T-helper 2 cell treated with Interferon-gamma antibody and Interleukin-4, amounts not matched to agents 5 μg/mL and 100 μg/mL, for 36 hours (primary cell): ENCODE results near the gene KCNQ5.

Experiments
- DNase-seq: peaks from one replicate; pipeline ENCODE4 v3.0.0; 2021; ENCODE audit warnings: low spot score
- H3K27ac Mint-ChIP-seq: one replicate; pipeline ENCODE4 v1.8.0; 2021; ENCODE audit warnings: mild to moderate bottlenecking, mixed read lengths
- H3K27me3 Mint-ChIP-seq: one replicate; pipeline ENCODE4 v1.8.0; 2021; ENCODE audit warnings: low read depth, mixed read lengths
- H3K36me3 Mint-ChIP-seq: one replicate; pipeline ENCODE4 v1.8.0; 2021; ENCODE audit warnings: low read depth, mixed read lengths
- H3K4me1 Mint-ChIP-seq: one replicate; pipeline ENCODE4 v1.8.0; 2021; ENCODE audit warnings: low read depth, mixed read lengths
- H3K4me3 Mint-ChIP-seq: one replicate; pipeline ENCODE4 v1.8.0; 2022; ENCODE audit warnings: mild to moderate bottlenecking, moderate library complexity, mixed read lengths
- H3K9me3 Mint-ChIP-seq: one replicate; pipeline ENCODE4 v1.8.0; 2021; ENCODE audit warnings: mixed read lengths

KCNQ5 gene

DNA sequence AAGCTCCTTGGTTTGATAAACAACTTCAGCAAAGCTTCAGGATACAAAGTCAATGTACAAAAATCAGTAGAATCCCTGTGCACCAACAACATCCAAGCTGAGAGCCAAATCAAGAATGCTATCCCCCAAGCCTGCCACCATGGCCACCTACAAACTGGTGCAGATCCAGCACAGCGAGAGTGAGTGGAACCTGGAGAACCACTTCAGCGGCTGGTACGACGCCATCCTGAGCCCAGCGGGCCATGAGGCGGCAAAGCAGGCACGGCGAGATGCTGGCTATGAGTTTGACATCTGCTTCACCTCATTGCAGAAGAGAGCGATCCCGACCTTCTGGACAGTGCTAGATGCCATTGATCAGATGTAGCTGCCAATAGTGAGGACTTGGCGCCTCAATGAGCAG is 433.1 kb downstream of the KCNQ5 start:
- Mint-ChIP-seq H3K9me3 (no peaks in the 10 kb centered on the region), H3K27ac (no peak overlapping the region), H3K27me3 (no peaks in the 10 kb centered on the region), H3K36me3 (no peaks in the 10 kb centered on the region), H3K4me3 (no peak overlapping the region), H3K4me1 (no peaks in the 10 kb centered on the region)
- DNase-seq: no peak

DNA sequence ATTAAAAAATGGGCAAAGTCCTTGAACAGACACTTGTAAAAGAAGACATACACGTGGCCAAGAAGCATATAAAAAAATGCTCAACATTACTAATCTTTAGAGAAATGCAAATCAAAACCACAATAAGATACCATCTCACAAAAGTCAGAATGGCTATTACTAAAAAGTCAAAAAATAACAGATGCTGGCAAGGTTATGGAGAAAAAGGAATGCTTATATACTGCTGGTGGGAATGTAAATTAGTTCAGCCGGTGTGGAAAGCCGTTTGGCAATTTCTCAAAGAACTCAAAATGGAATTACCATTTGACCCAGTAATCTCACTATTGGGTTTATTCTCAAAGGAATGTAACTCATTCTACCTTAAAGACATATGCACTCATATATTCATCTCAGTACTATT is 436.9 kb downstream of the KCNQ5 start:
- no peaks in the 10 kb centered on the region for H3K9me3 Mint-ChIP-seq
- DNase-seq: no peak
- no peaks in the 10 kb centered on the region for H3K27me3 Mint-ChIP-seq
- no peaks in the 10 kb centered on the region for H3K4me1 Mint-ChIP-seq
- no peak overlapping the region for H3K27ac Mint-ChIP-seq
- no peak overlapping the region for H3K4me3 Mint-ChIP-seq
- H3K36me3 Mint-ChIP-seq: no peaks in the 10 kb centered on the region

DNA sequence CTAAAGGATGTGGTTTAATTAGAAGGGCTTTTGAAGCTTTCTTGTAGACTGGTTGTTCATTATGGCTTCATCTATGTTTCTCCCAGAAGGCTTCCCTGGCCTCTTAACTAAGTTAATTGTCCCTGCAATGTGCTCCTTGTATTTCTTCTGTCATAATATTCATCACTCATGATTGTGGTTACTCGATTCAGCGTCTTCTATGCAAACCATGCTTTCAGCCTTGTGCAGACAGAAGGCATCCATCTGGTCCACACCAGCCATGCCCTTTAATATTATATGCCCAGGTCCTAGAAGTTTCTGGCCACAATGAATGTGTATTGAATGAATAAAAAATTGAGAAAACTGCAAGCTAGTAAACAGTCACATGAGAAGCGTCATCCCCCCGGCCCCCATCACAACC is 440.3 kb downstream of the KCNQ5 start:
- no peak for DNase-seq
- Mint-ChIP-seq H3K9me3 (no peaks in the 10 kb centered on the region), H3K27ac (no peak overlapping the region), H3K36me3 (no peaks in the 10 kb centered on the region), H3K27me3 (no peaks in the 10 kb centered on the region), H3K4me3 (no peak overlapping the region), H3K4me1 (peaks cover 1% of the 10 kb centered on the region)

DNA sequence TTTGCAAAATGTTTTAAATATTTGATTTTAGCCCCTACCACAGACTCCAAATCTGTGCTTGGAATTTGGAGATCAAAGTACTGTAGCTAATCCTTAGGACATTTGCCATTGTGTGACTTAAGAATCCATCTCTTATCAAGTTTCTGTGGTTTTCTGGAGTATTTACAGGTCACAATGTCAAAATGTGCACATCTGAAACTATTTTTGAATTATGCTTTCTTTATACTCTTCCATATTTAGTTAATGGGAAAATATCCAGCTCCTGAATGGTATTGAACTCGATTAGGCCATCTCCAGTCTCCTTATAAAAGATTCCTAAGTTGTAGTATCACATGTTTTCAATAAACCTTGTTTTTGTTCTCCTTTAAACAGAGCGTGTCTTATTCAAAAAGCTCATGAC is 441.0 kb downstream of the KCNQ5 start:
- Mint-ChIP-seq H3K36me3 (no peaks in the 10 kb centered on the region), H3K27me3 (no peaks in the 10 kb centered on the region), H3K4me1 (peaks cover 1% of the 10 kb centered on the region), H3K27ac (no peak overlapping the region), H3K4me3 (no peak overlapping the region), H3K9me3 (no peaks in the 10 kb centered on the region)
- no peak for DNase-seq

DNA sequence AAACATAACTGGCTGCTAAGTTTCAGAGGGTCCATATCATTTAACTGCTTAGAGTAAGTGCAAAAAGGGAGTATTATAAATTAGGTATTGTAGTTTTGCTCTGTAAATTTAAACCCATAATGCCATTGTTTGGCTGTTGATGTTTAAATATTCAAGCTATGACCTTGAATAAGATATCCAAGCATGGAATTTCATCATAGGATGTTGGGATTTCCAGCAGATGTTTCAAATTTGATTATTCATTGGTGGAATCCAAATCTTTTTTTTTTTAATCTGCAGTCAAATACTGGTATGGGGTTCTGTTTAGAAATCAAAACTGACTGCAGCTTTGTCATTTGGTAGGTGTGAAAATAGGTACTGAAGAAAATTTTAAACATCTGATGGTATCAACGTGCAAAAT is 442.4 kb downstream of the KCNQ5 start:
- Mint-ChIP-seq H3K36me3 (no peaks in the 10 kb centered on the region), H3K9me3 (no peaks in the 10 kb centered on the region), H3K27me3 (no peaks in the 10 kb centered on the region), H3K27ac (no peak overlapping the region), H3K4me1 (peaks cover 1% of the 10 kb centered on the region), H3K4me3 (no peak overlapping the region)
- no peak for DNase-seq

DNA sequence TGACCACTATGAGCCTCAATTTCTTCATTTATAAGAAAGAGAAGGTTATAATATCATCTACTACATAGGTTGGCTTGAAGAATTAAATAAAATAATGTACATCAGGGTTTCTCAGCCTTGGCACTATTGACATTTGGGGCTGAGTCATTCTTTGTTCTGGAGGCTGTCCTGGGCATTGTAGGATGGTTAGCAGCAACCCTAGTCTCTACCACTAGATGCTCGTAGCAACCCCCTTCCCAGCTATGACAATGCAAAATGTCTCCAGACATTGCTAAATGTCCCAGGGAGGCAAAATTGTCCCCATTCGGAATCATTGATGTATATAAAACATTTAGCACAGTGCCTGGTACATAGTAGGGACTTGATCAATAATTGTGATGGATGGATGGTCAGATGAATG is 451.4 kb downstream of the KCNQ5 start:
- DNase-seq: no peak
- no peak overlapping the region for H3K27ac Mint-ChIP-seq
- no peak overlapping the region for H3K4me3 Mint-ChIP-seq
- H3K4me1 Mint-ChIP-seq: no peaks in the 10 kb centered on the region
- H3K9me3 Mint-ChIP-seq: no peaks in the 10 kb centered on the region
- no peaks in the 10 kb centered on the region for H3K36me3 Mint-ChIP-seq
- no peaks in the 10 kb centered on the region for H3K27me3 Mint-ChIP-seq

DNA sequence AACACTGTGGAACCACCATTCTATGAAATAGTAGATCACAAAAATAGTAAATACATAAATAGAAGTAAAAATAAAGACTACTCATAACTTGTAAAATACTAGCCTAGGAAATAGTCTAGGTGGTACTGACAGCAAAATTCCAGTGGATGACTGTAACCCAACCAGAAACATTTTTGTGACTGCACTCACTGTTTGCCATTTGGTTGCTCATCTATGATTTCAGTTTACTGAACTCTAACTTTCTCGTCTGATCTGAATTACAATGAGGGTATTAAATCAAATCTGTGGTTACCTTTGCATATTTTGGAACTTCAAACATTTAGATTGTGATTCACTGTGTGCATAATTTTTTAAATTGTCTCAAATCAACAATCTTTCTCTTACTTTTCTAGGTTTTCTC is 452.3 kb downstream of the KCNQ5 start:
- H3K9me3 Mint-ChIP-seq: no peaks in the 10 kb centered on the region
- no peaks in the 10 kb centered on the region for H3K27me3 Mint-ChIP-seq
- H3K4me1 Mint-ChIP-seq: no peaks in the 10 kb centered on the region
- DNase-seq: no peak
- H3K4me3 Mint-ChIP-seq: no peak overlapping the region
- H3K27ac Mint-ChIP-seq: no peak overlapping the region
- H3K36me3 Mint-ChIP-seq: no peaks in the 10 kb centered on the region

DNA sequence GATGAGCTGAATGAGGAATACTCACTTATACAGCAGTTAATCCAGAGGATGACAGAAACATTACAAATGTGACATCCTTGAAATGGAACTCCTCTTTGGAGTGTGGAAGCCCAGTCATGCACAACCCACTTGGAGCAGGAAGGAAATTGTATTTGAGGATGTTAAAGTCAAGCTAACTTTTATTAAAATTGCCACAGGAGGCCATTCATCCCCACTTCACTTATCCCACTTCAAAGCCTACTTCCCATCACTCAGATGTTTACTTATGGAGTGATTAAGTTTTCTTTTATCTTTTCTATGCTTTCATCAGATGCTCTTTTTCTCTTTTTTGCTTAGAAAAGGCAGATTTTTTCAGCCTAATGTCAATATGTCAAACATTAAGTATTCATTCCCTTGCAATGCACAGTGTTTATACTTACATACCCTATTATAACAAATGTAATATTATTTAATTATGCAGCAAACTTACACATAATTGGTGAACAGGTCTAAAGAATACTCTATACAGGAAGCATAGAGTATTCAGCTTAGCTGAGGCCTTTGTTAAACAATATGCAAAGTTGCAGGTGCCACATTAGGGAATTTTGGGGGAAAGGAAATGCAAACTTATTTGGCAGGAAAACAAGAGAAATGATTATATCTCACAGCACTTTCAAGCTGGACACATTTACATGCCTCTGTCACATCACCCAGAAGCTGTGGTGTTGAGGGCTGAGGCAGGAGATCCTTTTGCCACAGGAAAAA is 454.5 kb downstream of the KCNQ5 start:
- no peaks in the 10 kb centered on the region for H3K27me3 Mint-ChIP-seq

DNA sequence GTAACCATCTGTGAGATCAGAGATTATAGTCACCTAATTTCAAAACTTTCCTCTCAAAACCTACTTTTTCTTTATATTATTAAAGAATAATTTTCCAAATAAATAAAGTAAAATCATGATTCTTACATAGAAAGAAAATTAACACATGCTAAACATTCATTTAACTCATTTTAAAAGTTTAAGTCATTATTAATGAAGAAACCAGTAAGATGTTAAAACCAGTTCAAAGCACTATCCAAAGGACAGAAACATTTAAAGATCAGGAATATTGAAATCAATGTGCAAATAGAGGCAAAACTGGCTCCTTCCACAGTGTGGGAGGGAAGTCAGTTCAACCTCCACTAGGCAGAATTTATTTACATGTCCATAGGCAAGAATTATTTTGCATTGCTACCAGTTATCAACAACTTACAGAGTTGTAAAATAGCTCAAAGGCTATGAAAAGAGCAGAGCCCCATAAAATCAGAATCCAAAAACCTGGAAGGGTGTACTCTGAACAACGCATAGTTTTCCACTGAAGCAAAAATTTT is 456.5 kb downstream of the KCNQ5 start:
- Mint-ChIP-seq H3K4me1 (no peaks in the 10 kb centered on the region), H3K4me3 (no peak overlapping the region), H3K27ac (no peak overlapping the region), H3K36me3 (no peaks in the 10 kb centered on the region), H3K9me3 (no peaks in the 10 kb centered on the region), H3K27me3 (no peaks in the 10 kb centered on the region)
- DNase-seq: no peak

More for the DNA sequence above, 454.5 kb downstream of the KCNQ5 start:
- no peak overlapping the region for H3K4me3 Mint-ChIP-seq
- DNase-seq: no peak
- H3K27ac Mint-ChIP-seq: no peak overlapping the region
- no peaks in the 10 kb centered on the region for H3K9me3 Mint-ChIP-seq
- no peaks in the 10 kb centered on the region for H3K4me1 Mint-ChIP-seq
- H3K36me3 Mint-ChIP-seq: no peaks in the 10 kb centered on the region

DNA sequence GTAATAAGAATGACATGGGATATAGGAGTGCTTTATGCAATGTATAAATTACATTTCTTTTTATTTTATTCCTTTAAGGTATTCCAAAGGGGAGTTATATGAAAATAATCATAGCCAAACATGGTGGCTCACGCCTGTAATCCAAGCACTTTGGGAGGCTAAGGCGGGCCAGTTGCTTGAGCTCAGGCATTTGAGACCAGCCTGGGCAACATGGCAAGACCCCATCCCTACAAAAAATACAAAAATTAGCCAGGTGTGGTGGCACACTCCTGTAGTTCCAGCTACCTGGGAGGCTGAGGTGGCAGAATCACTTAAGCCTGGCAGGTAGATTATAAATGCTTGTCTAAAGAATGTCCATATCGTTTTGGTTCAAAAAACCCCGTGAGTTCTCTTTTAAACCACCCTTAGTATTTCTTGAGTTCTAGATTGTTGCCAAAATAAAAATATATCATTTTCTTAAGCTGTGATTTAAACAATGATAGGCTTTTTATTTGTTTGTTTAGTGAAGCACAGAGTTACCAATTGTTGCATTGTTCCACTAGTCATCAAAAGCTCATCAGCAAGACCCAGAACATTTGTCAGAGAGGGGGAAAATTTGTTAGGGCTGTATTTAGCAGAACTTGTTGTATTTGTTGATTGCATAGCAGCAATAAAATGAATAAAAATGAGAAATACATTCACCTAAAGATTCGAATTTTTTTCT is 457.2 kb downstream of the KCNQ5 start:
- Mint-ChIP-seq H3K36me3 (no peaks in the 10 kb centered on the region), H3K4me3 (no peak overlapping the region), H3K27me3 (no peaks in the 10 kb centered on the region), H3K27ac (no peak overlapping the region), H3K9me3 (no peaks in the 10 kb centered on the region), H3K4me1 (no peaks in the 10 kb centered on the region)
- DNase-seq: no peak

DNA sequence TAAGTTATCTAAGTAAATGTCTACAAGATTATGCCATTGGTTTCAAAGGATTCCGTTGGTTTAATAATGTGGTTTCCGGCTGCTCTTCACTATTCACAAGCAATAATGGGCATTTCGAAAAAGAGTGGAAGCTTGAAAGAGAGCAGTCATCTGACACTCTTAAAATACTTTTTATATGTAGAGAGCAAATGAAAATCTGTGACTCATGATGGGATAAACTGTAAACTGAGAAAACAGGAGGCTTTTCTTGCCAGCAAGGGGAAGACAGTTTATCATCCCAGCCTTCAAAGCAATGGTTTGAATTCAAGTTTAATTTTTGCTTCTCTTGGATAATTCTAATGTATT is 457.7 kb downstream of the KCNQ5 start:
- Mint-ChIP-seq H3K9me3 (no peaks in the 10 kb centered on the region), H3K27ac (no peak overlapping the region), H3K4me1 (no peaks in the 10 kb centered on the region), H3K27me3 (no peaks in the 10 kb centered on the region), H3K4me3 (no peak overlapping the region), H3K36me3 (no peaks in the 10 kb centered on the region)
- DNase-seq: no peak

DNA sequence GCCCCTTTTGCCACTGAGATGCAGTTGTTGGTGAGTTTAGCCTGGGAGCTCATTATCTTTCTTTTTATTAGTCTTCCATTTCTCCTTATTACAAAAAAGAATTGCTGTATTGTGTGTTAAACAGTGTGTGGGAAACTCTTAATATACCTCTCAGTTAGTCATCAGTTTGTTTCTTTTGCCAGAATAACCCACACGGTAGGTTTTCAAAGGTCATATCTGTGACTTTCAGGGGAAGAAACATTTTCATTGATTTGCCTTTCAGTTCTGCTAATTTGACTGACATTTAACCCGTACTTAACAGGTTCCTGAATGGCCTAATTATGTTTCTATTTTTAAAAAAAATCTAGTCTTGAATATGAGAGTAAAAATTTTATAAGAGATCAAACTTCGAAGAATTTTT is 458.1 kb downstream of the KCNQ5 start:
- no peak overlapping the region for H3K4me3 Mint-ChIP-seq
- DNase-seq: no peak
- H3K36me3 Mint-ChIP-seq: no peaks in the 10 kb centered on the region
- H3K27me3 Mint-ChIP-seq: no peaks in the 10 kb centered on the region
- H3K4me1 Mint-ChIP-seq: no peaks in the 10 kb centered on the region
- H3K27ac Mint-ChIP-seq: no peak overlapping the region
- no peaks in the 10 kb centered on the region for H3K9me3 Mint-ChIP-seq

DNA sequence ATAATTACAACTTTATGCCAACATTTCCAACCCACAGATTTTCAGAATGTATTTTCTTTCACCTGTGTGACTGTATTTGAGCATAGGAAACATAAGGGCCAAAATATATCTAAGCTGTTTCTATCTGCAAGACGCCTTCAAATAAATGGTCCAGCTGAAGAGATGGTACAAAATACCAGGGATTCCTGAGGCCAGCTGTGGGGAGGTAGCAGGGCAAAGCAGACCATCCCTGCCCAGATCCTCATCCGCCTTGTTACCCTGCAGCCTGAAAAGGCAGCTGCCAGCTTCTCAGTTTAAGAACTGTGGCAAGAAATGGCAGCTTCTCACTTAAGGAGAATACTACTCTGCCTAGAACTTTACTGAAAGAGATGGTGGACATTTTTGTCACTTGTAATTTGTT is 460.1 kb downstream of the KCNQ5 start:
- Mint-ChIP-seq H3K4me1 (no peaks in the 10 kb centered on the region), H3K36me3 (no peaks in the 10 kb centered on the region), H3K27me3 (no peaks in the 10 kb centered on the region), H3K4me3 (no peak overlapping the region), H3K9me3 (no peaks in the 10 kb centered on the region), H3K27ac (no peak overlapping the region)
- DNase-seq: no peak

DNA sequence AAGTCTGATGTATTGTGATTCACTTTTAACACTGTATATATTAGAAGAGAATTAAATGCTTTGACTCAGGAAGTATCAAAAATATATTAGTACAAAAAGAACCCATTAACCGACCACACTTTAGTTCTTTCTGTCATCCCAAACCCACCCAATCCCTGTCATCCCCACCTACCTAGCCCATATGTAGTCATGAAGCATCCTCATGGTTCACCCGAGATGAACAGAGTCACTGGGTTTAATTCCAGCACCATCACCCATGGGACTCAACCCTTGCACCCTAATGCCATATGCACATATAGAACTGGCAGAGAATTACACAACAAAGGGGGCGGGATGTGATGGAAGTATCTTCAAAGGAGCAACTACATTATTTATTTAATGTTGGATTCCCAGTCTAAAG is 462.0 kb downstream of the KCNQ5 start:
- H3K4me3 Mint-ChIP-seq: no peak overlapping the region
- no peak overlapping the region for H3K27ac Mint-ChIP-seq
- no peaks in the 10 kb centered on the region for H3K27me3 Mint-ChIP-seq
- H3K36me3 Mint-ChIP-seq: no peaks in the 10 kb centered on the region
- H3K9me3 Mint-ChIP-seq: no peaks in the 10 kb centered on the region
- no peak for DNase-seq
- H3K4me1 Mint-ChIP-seq: peaks cover 4% of the 10 kb centered on the region

DNA sequence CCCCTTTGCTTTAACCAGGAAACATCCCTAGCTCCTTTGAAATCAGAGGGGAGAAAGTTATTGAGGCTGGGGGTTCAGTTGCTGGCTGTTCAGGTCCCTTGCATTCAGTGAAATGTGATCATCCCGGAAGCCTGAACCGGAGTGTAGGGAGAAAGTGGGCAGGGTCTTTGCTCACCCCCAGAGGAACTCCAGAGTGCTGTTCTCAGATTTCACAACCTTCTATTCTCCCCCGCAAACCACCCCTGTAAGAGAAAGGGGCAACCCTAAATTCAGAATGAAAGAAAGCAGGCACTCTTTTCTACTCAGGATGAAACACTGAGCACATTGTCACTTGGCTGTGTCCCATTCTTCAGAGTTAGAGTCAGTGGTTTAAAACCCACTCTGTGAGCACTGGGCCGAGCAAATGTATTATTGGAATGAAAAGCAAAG is 463.6 kb downstream of the KCNQ5 start:
- H3K27me3 Mint-ChIP-seq: no peaks in the 10 kb centered on the region
- DNase-seq: no peak
- H3K27ac Mint-ChIP-seq: no peak overlapping the region
- H3K4me3 Mint-ChIP-seq: no peak overlapping the region
- no peaks in the 10 kb centered on the region for H3K36me3 Mint-ChIP-seq
- H3K4me1 Mint-ChIP-seq: peaks cover 4% of the 10 kb centered on the region
- H3K9me3 Mint-ChIP-seq: no peaks in the 10 kb centered on the region
